ENCODE data around the gene TMEM154.

DNA sequence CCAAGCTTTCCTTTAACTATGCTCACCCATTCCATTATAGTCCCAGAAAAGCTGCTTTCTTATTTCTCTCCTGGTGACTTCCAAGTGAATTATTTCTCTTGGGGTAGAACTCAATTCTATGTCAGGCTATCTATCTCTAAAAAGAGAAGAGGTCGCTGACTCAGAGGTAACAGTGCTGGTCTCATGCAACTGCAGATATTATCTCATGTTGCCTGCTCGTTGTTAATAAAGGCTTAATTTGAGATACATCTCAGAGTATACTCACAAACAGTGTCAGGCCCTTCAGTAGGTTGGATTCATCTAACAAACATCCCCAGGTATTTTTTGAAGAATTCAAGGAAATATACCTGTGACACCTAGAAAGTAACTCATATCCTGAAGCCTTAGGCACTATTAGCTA, 2.7 kb downstream of the TMEM154 start:
- TF ChIP-seq GATA2 (IDR thresholded peaks at IDR 0.05; ENCODE audit: low read depth, low read length) (no peak; the same call in 1 of the 2 replicates), GATA3 (IDR thresholded peaks at IDR 0.05; ENCODE audit: low read depth, low read length) (no peak)

Data from SH-SY5Y (cell line).